Mesenteric fat pad (tissue), 1 donor: ENCODE data around the gene TCEA3. TPM values are rescaled to one million over a fixed set of nuclear protein-coding genes. Genes with fewer than 3 reads are reported as not detected.

ENCODE experiments used
- DNase-seq: peaks from one replicate; pipeline ENCODE4 v3.0.0-alpha.2; 2020; ENCODE audit warnings: low spot score
- total RNA-seq: library from RNA; stranded (reverse); fragmentation: NEBNext Ultra II Directional; extraction: Animal tissue kit (Norgen Biotek cat#: 25700); gene quantifications from one replicate; pipeline ENCODE4 v1.2.1, GENCODE V29; 2021
- donor health status: DM: yes; HTN: yes; CAD: no.

The TCEA3 gene
- total RNA-seq, 1 donor from 2014 or later: 8.3 TPM

DNA sequence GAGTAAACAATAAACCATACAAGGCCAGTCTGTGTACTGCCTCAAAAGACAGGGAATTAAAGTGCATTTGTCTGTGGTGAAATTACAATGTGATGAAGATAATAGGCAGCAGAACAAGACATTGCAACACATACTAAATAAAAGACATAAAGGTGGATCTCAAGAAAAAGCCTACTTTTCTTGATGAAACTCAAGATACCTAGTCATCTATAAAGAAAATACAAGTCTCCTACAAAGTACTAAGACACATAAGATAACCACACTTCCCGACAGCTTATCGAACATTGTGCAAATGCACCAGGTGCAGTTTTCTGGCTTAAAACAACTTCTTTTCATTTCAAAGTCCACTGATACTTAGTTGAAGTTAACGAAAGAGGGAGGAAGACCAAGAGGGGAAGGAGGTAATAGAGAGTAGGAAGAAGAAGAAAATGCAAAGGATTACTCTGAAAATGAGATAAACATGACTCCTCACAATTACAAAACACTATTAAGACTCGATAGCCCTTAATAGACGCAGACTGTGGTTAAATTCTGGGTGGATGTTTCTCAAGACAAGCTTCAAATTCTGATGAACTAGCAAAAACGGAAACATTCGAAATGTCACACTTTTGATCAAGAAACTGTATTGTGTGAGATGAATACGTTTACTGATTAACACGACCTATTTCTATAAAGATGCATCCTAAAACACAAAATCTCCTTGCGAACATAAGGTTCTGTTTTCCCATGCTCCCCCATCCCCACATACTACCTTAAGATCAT is 82.4 kb downstream of the TCEA3 start:
- DNase-seq: no peak

DNA sequence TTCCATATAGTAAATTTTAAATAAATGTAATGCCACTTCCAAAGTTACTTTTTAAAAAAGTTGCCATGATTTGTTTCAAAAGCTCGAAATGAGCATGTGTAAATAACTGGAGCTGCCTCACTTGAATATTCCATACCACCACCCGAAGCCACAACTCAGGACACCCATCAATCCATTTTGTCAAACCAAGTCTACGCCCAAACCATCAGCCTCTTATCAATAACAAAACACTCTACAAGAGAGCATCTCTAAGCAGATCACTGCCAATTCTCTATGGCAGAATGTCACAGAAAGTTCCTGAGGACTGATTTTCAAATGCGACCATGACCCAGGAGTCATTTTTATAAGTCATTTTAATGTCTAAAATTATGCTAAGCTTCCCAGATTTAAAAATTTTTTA is 84.9 kb downstream of the TCEA3 start:
- DNase-seq: no peak

DNA sequence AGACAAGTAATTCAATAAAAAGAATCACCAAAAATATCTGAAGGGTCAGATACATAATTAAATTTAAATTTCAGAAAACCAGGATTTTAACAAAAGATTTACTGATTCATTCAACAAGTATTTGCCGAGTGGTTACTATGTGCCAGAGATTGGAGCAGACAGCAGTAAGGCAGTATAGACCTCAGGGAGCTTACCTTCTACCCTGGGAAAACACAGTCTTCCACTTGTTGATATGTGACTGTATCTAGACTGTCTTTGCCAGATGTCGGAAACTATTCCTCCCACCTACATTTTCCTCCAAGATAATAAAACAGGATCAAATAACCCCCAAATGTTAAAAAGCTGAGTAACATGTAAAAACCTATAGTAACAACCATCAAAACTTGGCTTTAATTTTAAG is 86.7 kb downstream of the TCEA3 start:
- DNase-seq: no peak

DNA sequence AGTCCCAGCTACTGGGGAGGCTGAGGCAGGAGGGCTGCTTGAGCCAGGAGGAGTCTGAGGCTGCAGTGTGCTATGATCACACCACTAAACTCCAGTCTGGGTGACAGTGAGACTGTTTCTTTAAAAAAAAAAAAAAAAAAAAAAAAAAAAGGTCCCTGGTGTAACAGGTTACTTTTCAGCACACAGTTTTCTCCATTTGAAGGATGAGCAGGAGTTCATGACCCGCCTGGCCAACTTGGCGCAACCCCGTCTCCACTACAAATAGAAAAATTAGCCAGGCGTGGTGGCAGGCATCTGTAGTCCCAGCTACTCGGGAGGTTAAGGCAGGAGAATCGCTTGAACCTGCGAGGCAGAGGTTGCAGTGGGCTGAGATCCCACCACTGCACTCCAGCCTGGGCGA is 92.8 kb downstream of the TCEA3 start:
- no peak for DNase-seq

Other genes with a start within 250 kb of the TCEA3 start
- gene HTR1D, start 207.2 kb downstream of the TCEA3 start, total RNA-seq: not detected
- gene HNRNPR, start 80.5 kb downstream of the TCEA3 start, total RNA-seq: 111 TPM
- 18.8 TPM for gene ZNF436, start 54.9 kb downstream of the TCEA3 start, total RNA-seq
- 37.6 TPM for gene ASAP3, start 59.4 kb upstream of the TCEA3 start, total RNA-seq
- 0.29 TPM for gene E2F2, start 106.5 kb upstream of the TCEA3 start, total RNA-seq
- 168 TPM for gene ID3, start 134.8 kb upstream of the TCEA3 start, total RNA-seq